Erythroblast (primary cell): ENCODE measurements around the gene ACKR3.

Source experiments
- GATA1 ChIP-seq: IDR thresholded peaks from 2 replicates; pipeline ENCODE4 v1.6.1; 2011; ENCODE audit warnings: low read depth, mild to moderate bottlenecking, control low read depth, low read length, moderate library complexity
- POLR2A ChIP-seq: IDR thresholded peaks from 2 replicates; pipeline ENCODE4 v1.6.1; 2011; ENCODE audit warnings: mild to moderate bottlenecking, low read length

GRCh38 chr2:236566596-236566995 is 3.0 kb upstream of the ACKR3 start:
- TF ChIP-seq GATA1 (no peak), POLR2A (no peak)
